Measurements from ENCODE around the gene MAFB.

Gene MAFB

GRCh38 chr20:40680161-40680959, 8.7 kb downstream of the MAFB start:
- DNase-seq, result no peak

DNA sequence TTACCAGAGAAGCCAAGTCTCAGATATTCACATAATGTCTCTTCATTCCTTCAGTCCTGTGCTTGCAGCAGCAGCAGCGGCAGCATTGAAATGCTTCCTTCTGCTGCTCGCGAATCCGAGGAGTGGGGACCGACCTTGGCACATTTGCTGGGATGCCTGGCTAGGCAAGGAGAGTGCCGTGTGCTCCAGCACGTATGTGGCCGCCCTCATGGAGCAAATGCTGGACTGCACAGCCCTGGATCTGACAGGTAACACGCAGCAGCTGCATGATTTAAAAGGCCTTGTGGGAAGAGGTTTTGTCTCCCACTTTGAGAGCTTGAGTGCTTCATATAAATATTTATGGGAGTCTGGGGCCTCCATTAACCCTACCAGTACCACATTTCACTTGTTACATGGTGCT, 9.9 kb downstream of the MAFB start:
- DNase-seq, result no peak

- no peak for DNase-seq
Observed at GRCh38 chr20:40678286-40678875, 10.7 kb downstream of the MAFB start.

DNA sequence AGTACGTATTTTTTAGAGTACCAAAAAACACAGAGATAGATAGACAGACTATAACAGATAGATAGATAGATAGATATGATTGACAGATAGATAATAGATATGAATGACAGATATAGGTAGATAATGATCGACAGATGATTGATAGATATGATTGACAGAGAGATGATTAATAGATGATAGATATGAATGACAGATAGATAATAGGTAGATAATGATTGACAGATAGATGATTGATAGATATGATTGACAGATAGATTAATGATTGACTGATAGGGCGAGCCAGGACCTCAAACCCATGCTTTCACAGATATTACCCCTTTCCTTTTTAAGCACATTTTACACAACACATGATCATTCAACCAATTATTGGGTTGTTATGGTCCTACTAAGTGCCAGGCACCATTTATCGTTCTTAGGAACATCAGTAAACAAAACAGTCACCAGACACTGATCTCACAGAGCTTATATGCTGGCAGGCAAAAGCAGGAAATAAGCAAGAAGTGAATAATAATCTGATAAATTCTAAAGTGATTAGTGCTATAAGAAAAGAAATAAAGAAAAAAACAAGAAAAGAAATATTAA, 11.6 kb downstream of the MAFB start:
- no peak for DNase-seq

DNA sequence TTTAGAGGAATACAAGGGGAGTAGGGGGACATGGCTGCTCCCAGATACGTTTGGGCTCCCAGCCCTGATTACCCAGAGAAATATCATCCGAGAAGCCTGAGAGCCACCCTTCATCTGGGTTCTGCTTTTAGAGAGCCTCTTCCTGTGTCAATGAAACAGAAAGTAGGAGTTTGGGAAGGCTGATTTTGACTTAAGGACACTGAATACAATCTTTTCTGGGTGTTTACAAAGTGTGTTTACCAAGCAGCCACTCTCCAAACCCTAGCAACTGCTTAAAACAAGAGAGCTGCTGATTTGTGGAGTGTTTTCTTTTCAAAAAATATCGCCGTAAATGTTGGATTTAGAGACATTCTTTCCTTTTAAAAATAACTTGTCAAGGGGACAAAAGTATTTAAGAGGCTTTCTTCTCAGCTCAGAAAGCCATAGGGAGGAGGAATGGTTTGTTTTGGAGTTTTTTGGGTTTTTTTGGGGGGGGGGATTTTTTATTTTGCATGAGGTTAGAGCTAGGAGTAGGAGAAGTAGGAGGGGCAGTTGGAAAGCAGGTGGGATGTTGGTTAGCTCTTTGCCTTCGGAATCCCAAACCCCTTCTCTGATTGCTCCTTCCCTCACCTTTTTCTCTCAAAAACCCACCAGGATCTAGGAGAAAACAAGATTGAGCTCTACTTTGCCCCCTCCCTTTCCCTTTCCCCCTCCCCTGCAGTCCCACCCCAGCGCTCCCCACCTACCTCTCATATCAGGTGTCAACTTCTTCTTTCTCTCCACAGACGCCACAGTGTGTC, 12.4 kb downstream of the MAFB start:
- DNase-seq, result no peak

DNA sequence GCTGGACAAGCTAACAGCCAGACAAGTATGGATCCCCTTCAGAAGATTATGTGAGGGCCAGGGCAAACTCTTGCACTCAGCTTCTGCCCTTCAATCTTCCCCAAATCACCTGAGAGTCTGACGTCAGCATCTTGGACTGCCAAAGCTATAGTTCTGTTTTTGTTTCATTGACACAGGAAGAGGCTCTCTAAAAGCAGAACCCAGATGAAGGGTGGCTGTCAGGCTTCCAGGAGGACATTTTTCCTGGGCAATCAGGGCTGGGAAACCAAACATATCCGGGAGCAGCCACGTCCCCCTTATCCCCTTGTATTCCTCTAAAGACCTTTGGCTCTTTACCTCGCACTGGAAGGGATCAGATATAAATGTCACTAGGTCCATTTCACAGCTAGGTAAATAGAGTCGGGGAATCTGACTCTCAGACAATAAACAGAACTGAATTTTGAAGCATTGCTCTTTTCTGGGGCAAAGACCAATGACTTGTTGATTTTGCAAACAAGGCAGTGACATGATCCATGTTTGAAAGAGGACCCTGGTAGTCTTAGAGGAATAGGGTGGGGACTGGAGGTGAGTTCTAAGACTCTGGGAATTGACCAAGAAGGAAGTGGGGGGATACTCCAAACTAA, 13.3 kb downstream of the MAFB start:
- DNase-seq, result no peak

DNA sequence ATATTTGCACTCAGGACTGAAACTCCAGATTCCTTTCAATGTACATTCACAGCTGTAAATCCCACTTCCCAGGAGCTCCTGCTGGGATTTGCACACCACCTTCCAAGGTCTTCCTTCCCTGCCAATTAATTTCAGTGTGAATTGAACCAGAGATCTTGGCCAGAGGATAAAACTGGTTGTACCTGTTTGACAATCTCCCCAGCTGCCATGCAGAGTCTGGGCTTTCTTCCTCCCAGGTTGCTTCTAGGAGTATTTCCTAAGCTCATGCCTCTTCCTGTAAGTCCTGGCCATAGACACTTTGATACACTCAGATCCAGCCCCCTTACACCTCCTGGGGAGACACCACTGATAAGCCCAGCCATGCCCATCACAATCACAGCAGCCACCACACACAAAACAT, 15.6 kb downstream of the MAFB start:
- no peak for DNase-seq

DNA sequence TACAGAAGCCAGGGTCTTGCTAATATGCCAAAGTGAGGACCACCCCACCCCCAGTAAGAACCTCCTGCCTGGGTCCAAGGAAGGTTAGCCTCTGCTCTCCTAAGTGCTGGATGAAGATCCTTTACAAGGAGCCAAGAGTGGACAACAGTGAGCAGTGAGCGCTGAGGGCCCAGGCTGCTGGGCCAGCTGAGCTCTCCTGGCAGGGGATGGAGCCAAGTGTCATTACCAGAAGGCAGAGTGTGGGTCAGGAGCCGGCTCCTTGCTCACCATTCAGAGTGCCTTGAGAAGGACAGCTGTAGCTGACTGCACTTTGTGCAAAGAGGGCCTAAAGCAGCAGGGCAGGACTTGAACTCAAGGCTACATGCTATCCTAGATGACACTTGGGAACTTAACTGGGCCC, 16.9 kb downstream of the MAFB start:
- DNase-seq, result no peak

DNA sequence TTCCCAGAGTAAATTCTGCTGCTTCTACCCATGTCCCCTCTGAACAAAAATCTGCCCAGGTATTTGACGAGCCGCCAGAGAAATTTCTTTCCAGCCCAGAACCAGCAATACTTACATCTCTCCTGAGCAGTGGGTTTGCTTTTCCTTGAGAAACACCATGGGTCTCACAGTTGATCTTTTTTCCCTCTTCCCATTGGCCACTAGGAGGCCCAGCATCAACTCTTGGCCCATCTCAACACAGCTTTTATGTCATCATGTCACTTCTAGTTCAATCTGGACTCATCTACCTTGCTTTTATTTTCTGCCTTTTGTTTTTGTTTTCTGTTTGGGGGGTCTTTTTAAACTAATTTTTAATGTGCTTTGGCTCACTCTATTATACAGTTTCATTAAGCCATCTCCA, 18.8 kb downstream of the MAFB start:
- no peak for DNase-seq

DNA sequence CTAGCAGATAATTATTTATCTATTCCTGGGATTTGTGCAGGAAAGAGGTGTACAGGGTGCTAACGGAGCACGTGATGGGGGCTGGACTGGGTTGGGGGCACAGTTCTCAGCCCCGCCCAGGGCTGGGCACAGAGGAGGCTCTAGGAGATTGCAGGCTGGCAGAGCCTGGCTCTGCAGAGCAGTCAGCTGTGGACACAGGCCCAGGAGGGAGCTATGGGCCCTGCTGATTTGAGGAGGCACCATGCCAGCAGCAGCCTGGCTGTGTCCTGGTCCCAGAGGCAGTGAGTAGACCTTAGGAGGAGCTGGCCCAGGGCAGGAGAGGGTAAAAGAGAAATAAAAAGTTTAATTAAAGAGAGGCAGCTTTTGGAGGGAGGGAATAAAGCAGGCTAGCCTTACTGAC, 19.3 kb downstream of the MAFB start:
- DNase-seq, result no peak

DNA sequence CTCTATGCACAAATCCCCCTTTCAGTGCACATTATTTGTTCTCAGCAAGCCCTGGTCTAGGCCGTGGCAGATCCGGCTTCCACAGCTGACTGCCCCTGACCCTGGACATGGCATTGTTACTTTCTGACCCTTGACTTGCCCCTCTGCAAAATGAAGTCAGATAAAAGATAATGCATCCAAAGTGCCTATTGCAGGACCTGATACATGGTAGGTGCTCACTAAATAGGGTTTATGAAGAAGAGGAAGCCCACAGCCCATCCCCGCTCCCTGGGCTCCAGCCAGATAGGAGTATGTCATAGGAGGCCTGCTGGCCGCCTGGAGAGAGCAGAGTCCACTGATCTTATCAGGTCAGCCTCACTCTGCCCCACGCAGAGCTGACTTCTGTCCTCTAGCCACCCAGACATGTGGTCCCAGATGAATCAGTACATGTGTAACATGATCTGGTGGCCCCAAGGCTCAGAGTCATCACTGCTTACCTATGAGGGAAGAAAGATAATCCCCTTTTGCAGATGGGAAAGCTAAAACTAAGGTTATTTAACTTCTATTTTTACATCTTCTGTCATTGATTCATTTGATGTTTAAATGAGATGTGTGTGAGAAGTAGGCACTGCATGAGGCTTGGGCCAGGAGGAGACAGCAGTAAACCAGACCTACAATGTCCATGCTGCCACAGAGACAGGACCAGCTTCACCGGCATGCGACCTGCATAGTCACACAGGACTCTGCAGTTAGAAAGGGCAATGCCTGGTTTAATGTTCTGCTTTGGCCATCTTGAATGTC, 20.4 kb downstream of the MAFB start:
- DNase-seq, result no peak

DNA sequence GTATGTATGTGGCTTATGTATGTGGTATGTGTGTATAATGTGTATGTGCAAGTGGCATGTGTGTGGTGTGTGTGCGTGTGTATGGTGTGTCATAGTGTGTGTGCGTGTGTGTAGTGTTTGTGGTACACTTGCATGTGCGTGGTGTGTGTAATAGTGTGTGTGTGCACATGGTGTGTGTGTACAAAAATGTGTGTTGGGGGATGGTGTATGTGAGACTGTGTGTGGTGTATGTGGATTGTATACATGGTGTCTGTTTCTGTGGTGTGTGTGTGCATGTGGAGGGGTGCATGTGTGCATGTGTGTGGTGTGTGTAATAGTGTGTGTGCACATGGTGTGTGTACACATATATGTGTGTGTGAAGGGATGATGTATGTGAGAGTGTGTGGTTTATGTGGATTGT, 21.5 kb downstream of the MAFB start:
- no peak for DNase-seq

- DNase-seq, result no peak
Observed at GRCh38 chr20:40666336-40666735, 22.7 kb downstream of the MAFB start.

DNA sequence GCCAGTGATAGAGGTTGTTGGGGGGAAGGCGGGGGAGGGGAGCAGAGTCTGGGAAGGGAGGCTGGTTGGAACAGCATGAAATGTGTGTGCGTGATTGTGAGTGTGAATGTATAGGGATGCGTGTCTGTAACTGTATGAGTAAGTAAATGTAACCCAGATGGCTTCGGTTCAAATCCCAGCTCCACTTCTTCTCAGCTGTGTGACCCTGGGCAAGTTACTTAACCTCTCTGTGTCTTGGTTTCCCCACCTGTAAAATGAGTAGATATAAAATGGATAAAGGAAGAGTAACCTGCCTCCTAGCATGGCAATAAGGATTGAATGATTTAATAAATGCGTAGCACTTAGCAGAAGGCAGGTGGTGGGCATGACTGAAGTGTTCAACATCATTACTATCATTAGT, 24.1 kb downstream of the MAFB start:
- DNase-seq, result no peak

GRCh38 chr20:40663991-40664880, 24.8 kb downstream of the MAFB start:
- DNase-seq, result no peak

- no peak for DNase-seq
Observed at GRCh38 chr20:40663304-40663790, 25.7 kb downstream of the MAFB start.

- no peak for DNase-seq
Observed at GRCh38 chr20:40659567-40659966, 29.5 kb downstream of the MAFB start.

GRCh38 chr20:40658509-40658908, 30.5 kb downstream of the MAFB start:
- DNase-seq, result no peak

GRCh38 chr20:40657526-40657925, 31.5 kb downstream of the MAFB start:
- no peak for DNase-seq

- DNase-seq, result no peak
Observed at GRCh38 chr20:40655451-40655850, 33.6 kb downstream of the MAFB start.

DNA sequence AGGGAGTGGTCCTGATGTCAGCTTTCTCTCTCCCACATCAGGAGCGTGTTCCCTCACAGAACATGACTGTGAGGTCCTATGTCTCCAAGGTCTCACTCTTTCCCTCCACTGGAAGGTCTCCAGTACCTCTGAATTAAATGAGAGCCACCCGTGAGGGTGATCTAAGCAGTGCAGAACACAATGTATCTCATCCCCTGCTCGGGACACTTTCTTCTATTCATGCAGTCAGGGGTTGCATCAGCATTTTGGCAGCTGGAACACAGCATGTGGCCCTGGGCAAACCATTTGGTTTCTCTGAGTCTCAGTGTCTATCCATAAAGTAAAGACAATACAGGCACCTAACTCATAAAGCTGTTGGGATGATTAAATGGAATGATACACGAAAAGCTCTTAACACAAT, 34.2 kb downstream of the MAFB start:
- no peak for DNase-seq
